Keratinocyte (primary cell): ENCODE measurements around the gene POU6F2.

ENCODE experiments used
- EZH2 ChIP-seq: IDR thresholded peaks from one replicate; pipeline ENCODE4 v1.6.1; 2012; ENCODE audit warnings: inconsistent platforms, mild to moderate bottlenecking, low read length, moderate library complexity
- TF ChIP-seq, protein P1 (sequence below), 3 experiments: IDR thresholded peaks in 1 of 3; conservative IDR thresholded peaks in 1 of 3; optimal IDR thresholded peaks in 1 of 3; 2 replicates in 2 of 3; 3 replicates in 1 of 3; pipeline versions ENCODE3 to v1.5.1; 2011; ENCODE audit warnings: low read length in 3 of 3, mild to moderate bottlenecking in 3 of 3, moderate library complexity in 2 of 3, control low read depth in 1 of 3, inconsistent platforms in 1 of 3; ENCODE audit not compliant: insufficient read depth in 2 of 3; ENCODE audit errors: extremely low read depth in 1 of 3

DNA sequence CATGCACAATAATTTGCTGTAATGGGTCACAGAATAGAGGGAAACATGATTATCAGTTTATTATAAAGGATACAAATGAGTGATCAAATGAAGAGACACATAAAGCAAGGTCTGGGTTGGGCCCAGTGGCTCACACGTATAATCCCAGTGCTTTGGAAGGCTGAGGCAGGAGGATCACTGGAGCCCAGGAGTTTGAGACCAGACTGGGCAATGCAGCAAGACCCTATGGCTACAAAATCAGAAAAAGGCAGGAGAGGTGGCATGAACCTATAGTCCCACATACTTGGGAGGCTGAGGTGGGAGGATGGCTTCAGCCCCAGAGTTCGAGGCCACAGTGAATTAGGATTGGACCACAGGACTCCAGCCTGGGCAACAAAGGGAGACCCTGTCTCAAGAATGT is 421.7 kb downstream of the POU6F2 start:
- TF ChIP-seq, protein P1, sequence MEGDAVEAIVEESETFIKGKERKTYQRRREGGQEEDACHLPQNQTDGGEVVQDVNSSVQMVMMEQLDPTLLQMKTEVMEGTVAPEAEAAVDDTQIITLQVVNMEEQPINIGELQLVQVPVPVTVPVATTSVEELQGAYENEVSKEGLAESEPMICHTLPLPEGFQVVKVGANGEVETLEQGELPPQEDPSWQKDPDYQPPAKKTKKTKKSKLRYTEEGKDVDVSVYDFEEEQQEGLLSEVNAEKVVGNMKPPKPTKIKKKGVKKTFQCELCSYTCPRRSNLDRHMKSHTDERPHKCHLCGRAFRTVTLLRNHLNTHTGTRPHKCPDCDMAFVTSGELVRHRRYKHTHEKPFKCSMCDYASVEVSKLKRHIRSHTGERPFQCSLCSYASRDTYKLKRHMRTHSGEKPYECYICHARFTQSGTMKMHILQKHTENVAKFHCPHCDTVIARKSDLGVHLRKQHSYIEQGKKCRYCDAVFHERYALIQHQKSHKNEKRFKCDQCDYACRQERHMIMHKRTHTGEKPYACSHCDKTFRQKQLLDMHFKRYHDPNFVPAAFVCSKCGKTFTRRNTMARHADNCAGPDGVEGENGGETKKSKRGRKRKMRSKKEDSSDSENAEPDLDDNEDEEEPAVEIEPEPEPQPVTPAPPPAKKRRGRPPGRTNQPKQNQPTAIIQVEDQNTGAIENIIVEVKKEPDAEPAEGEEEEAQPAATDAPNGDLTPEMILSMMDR (optimal IDR thresholded peaks at IDR 0.05 in 1 of 3, IDR thresholded peaks at IDR 0.05 in 1 of 3, conservative IDR thresholded peaks at IDR 0.05 in 1 of 3; ENCODE audit: extremely low read depth in 1 of 3, insufficient read depth in 2 of 3, low read length in 3 of 3): no peak
- no peak for TF ChIP-seq EZH2
